NOMO-1 treated with DMSO at 0.1 percent for 48 hours (cell line): ENCODE measurements around the gene WNT5B.
"Not testable (repeated sequence)": the region's sequence is repeated elsewhere in the genome, so short reads cannot be mapped to it uniquely, and the experiment has no call there.

Source experiments
- DNase-seq: peaks from one replicate; lab custom pipeline; 2025; ENCODE audit not compliant: unreplicated experiment; lab: John Stamatoyannopoulos, UW

Gene WNT5B

DNA sequence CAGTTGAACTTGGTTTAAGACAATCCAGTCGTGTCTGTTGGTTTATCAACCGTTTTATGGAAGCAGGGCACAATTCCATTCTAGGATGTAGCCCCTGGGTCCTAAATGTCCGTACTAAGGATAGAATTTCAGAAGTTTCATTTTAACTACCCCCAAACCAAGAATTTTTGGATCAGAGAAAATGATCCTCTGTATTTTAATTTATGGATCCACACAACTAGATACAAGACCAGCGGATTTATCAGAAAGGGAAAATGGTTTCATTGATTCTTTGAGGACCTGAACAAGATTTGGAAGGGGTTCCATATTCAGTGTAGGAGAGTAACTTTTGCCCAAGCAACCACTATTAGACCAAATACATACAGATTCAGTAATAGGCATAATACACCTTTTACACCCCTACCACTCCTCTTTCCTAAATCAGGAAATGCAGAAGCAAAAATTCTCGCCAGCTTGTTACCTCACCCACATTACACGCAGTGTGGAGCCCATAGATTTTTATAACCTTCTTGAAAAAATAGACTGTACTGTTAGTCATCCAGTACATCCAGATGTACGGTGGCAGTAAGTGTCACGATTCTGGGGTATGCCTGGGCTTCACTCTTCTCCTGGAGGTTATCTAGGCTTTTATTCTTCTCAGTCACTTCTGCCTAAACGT lies 33.2 kb upstream of the WNT5B start:
- no peak for DNase-seq

DNA sequence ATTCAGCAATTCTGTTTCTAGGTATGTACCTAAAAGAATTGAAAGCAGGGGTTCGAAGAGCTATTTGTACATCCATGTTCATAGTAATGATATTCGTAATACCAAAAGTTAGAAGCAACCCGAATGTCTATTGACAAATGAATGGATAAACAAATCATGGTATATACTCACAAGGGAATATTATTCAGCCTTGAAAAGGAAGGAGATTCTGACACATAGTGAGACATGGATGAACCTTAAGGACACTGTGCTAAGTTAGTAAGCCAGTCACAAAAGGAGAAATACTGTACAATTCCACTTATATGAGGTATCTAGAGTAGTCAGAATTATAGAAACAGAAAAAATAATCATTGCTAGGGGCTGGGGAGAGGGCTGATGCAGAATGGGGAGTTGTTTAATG lies 30.3 kb upstream of the WNT5B start:
- DNase-seq: no peak

DNA sequence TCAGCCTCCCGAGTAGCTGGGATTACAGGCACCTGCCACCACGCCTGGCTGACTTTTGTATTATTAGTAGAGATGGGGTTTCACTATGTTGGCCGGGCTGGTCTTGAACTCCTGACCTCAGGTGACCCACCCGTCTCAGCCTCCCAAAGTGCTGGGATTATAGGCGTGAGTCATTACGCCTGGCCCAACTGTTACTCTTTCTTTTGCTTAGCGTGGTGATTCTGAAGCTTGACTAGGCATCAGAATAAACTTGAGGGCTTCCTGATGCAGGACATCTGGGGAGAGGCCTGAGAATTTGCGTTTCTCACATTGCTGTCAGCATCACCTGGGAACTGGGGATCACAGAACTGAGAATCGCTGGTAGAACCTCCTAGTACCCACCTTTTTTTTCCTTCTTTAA lies 26.3 kb upstream of the WNT5B start:
- DNase-seq: not testable (repeated sequence)

DNA sequence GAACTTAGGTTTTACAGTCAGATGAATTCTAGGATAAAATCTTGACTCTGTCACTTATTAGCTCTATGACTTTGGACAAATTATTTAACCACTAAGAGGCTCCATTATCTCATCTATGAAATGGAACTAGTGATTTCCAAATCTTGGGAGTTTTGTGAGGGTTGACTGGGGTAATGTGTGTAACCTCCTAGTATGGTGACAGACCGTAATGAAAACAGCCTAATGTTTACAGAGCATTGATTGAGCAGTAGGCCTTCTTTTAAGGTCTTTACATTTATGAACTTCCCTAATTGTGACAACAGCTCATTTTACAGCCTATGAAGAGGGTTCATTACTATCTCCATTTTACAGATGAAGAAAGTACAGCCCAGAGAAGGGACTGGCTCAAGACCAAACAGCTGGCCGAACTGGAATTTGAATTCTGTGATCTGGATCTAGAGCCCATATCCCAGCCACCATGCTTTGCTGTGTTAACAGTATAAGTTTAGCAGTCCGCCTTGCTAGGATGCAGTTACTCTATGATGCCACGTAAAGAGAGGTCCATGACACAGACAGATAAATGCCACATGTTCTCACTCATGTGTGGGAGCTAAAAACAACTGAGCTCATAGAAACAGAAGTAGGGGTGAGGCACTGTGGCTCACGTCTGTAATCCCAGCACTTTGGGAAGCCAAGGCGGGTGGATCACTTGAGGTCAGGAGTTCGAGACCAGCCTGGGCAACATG lies 25.6 kb upstream of the WNT5B start:
- peak; percentile 40 for DNase-seq

DNA sequence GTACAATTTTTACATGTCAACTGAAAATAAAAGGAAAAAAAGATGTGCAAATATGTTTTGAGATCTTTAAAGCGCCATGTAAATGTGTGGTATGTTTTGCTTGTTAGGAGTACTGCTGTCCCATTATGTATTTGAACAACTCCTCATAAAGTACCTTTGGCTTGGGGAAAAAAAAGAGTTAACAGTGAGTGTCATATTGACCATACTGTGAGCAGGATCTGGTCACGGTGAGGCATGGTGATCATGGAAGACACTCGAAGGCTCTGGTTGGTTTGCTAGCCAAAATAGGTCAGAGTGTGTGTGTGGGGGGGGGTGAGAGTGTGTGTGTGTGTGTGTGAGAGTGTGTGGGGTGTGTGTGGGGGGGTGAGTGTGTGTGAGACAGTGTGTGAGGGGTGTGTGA lies 24.6 kb upstream of the WNT5B start:
- no peak for DNase-seq

DNA sequence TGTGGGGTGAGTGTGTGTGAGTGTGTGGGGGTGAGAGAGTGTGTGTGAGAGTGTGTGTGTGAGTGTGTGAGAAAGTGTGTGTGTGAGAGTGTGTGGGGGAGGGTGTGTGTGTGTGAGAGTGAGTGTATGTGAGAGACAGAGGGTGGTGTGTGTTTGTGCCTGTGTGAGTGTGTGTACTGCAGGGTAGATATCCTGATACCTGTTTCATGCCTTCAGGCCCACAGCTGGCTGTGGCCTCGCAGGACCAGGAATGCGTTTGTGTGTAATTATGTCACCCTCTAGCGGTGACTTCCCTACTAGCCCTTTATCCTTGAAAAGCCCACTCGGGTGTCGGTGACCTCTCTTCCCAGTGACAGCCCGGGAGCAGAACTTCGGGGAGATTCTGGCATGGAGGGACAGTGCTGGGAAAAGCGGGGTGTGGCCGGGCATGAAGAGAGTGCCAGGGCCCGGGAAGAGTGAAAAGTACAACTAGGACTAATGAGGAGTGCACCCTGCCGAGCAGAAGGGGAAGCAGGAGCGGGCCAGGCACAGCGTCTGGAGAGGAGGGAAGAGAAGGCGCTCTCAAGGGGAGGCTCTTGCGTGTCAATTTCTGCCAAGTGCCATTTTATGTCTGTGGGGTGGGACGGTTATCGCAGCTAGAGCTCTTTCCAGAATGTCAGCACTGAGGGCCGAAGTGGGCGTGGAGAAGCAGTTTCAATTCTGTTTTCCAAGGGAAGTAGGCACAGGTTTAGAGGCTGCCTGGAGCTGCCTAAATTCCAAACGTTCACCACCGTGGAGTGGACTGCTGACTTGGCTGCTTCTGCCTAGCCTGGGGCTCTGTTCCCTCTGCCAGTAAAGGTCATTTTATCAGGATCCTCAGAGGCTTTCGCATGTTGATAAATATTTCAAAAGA lies 23.7 kb upstream of the WNT5B start:
- DNase-seq: peak; percentile 73

DNA sequence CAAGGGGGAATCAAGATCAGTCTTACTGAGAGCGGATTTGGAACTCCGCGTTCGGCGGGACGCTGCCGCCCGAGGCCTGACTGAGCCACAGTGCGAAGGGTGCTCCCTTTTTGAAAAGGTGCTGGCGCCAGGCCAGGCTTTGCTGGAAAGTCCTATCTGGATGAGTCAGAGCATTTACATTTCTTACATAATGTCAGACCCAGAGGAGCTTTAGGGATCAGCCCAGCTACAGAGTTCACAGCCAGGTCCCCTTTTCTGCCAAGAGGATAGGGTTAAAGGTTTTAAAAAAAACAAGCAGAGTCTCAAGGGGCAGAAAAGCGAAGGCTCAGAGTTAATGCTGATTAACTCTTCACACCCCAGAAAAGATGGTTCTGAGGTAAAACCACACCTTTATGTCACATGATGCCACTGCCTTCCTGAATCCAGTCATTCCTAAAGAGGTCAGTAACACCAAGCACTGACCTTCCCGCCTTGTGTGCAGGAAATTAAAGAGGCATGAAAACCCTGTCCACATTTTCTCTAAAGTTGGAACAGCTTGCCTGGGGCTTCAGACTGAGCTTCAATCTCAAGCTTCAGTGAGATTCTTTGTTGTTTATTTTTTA lies 22.9 kb upstream of the WNT5B start:
- peak; percentile 75 for DNase-seq

DNA sequence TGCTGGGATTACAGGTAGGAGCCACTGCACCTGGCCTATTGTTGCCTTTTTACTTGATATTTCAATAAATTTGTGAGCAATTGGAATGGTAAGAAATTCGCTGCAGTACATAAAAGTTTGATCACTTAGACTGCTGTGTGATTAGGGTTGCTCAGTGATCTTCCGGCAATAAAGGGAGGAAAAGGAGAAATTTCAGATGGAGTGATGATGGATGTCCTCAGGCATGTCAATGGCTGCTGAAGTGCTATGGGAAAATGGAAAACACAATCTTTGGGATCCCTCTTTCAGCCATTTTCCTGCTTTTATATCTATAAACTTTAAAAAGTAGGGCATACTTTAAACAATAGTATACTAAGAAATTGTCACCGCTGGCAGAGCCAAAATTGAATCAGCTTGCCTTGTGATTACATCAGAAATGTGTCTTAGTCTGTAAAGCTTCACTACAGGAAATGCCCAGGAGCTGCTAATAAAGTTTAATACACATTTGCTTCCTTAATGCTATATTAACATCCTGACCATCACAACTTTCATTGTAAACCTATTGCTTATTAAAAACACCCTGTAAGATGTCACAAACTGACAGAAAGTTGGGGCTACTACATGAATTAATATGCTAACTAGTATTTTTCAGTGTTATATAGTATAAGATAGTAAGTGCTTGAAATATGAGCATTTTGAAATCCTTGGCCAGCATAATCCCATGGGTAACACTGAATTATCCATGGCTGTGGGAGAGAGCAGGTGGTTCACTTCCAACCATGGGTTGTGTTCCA lies 20.9 kb upstream of the WNT5B start:
- no peak for DNase-seq

DNA sequence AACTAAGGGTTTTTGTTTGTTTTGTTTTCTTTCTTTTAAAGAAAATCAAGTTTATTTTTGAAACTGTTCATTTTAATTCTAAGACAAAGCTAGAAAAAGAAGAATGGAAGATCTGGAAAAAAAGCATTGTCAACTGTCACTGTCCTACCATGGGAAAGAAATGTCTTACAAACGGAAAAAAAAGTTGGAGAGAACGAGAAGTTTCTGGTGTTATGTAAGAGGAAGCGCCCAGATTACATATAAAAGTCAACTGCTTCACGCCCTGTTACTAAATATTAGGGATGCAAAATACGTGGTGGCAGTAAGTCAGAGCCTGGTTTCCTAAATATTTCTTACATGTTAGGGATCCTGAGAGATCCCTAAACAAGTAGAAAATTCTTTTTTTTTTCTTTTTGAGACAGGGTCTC lies 20.3 kb upstream of the WNT5B start:
- DNase-seq: peak; percentile 68

DNA sequence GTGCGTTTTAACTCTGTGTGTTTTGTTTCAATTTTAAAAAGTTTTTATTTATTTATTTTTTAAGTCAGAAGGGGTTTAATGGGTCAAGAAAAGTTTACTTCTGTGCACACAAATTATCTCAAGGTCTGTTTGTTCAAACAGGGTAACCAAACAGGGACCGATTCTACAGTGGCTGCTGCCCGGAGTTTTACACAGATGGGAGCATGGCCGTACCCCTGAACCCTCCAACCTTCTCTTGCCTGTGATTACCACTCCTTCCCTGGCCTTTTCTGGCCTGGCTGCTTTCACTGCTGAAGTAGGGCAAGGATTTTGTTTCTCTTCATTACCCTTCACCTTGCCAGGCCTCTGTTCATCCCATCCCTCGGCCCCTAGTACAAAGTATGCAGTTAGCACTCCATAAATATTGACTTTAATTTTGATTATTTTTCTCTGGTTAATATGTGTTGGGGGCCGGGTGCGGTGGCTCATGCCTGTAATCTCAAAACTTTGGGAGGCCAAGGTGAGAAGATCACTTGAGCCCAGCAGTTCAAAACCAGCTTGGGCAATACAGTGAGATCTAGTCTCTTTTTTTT lies 18.9 kb upstream of the WNT5B start:
- DNase-seq: no peak

DNA sequence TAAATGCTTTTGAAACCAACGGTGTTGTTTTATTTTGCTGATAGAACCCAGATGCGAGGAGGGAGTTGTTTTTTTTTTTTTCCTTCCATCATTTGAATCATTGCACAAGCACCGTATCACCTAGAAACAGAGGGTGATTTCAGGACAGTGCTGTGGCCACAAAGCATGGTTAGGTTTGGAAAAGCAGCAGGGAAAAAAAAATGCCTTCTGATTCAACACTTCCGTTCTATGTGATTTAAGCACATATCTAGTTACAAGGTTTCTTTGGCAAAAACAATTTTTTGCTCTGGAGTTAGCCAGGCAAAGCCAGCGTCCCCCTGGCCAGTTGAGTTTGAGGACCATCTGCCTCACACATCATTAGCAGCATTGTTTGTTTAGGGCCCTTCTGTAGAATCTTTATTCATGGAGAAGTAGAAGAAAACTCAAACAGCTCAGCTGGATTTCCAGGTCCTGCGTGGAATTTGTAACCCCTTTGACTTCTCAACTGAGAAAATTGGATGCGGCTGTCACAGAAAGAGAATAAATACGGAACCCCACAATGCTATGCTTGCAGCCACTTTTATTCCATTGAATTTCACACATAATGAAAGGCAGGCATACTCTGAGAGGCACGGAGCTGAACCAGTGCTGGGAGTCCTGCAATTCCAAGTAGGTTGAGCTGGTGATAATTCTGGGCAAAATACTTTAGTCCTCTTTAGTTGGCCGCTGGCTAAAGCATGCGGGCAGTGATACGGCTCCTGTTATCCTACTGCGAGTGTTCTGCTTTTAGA lies 17.0 kb upstream of the WNT5B start:
- DNase-seq: peak; percentile 18

DNA sequence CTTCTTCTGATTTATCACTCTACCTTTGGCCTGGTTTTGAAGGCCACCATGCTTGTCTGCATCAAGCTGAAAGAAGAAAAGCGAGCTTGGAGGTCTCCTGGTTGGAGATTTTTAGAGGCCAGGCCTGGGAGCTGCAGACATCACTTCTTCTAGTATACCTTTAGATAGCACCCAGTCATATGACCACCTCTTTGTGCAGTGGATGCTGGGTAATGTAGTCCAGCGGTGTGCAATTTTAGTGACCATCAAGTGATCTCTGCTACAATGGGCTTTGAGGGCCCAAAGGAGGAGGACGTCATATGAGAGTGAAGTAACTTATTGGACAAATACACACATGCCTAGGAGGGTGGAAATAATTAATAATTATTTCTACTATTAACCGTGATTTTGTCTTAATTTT lies 15.2 kb upstream of the WNT5B start:
- DNase-seq: no peak

DNA sequence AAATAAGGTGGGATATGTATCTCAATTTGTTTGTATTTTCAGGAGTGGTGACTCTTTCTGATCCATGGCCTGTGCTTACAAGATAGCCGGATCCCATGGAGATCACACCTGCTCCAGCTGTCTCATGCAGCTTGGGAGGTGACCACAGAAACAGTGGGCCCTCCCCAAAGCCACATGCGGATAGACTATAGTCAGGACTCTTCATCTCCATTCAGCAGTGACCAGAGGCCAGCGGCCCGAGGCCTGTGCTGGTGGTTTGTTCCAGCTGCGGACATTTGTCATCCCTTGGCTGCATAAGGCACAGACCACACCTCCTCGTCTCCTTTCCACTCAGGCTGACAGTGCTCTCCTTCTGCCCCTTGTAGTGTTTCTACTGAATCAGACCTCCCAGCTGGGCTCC lies 14.7 kb upstream of the WNT5B start:
- no peak for DNase-seq

DNA sequence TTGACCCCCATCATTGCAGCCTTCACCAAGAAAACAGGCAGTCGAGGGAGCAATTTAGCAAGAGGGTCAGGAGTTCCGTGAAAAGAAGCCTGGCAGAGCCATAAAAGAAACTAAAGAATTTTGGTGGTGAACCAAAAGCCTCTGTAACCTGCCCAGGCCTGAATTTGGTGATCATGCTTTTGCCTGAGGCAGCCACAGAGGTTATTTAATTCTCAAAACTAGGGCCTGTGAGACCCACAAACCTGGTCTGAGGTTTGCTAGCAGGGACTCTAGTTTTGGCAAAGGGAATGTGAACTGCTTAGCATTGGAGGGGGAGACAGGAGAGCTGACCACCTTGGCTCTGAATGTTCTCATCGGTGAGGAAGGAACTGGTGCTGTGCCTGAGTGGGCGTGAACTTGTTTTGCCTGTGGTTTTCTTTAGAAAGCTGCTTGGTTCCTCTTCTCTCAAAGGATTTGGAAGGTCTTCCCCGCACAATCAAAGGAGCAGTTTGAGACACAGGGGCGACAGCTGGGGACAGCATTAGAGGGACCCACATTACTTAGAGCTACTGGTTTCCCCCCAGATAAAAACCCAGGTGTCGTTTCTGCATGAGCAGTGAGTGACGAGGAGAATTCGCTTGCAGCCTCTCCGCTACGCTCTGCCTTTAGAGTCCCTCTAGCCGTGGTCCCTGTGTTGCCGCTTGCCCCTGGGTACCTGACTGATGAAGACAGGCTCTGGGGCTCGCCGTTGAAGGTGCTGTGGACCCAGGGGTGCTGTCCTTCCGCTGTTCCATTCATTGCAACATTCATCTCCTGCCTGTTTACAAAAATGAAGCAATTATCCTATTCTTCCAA lies 12.6 kb upstream of the WNT5B start:
- peak; percentile 72 for DNase-seq

DNA sequence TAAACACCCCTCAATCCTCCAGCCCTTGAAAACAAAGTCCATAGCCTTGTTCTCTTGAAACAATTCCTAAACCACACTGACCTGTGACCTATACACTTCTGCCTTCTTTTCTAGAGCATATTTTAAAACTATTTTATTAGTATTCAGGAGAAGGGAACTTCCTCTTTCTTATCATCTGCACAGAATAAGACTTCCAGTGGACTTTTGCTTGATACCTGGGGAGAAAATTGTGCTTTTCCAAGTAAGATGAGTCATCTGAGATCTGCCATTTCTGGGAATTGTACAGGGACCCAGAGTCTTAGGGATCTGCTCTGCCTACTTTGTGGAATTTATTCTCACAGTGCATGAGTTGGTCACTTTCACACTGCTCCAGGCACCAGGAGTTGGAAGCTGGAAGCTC lies 10.5 kb upstream of the WNT5B start:
- peak; percentile 57 for DNase-seq

DNA sequence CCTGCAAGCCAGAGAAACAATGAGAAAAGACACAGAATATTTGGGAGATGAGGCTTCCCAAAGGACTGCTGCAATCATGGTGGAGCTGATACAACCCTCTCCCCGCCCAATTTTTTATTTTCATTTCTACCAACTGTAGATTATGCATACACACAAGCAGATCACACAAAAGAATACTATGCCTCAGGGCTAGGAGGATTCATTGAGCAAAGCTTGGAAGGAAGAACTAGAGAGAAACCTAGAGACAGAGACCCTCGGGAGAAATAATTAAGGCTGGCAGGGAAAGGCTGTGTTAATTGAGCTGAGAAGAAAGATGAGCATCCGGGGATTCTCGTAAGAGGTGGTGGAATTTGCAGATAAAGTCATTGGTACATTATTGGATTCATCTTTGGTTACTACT lies 9.9 kb upstream of the WNT5B start:
- DNase-seq: no peak

DNA sequence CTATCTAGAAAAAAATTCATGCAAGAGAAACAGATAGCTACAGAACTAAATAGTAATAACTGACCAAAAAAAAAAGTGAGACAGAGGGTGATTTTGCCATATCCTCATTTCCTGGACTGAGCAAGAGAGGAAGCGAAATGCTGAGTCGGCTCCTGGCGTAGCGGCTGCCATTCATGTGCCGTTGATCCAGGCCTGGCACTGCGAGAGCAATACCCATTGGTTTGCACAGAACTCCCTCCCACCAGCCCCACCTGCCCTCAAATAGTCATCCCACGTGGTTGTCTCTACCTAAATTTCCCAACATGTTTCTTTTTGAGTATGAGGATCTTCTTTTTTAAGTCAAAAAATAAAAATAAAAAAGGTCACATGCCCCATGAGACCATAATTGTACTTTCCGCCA lies 9.4 kb upstream of the WNT5B start:
- DNase-seq: peak; percentile 85

DNA sequence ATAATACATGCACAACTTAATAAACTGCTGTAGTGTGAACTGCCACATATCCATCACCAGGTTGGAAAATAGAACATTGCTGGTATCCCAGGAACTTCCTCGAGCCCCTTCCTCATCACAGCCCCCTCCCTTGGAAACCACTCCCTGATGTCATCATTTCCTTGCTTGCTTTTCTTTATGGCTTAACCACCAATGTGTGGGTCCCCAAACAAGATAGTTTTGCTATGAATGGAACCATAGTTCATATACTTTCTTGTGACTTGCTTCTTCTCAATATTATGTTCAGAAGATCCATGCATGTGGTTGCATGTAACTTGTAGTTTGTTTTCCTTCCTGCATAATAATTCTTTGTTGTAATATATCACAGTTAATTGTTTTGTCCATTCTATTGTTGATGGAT lies 8.9 kb upstream of the WNT5B start:
- no peak for DNase-seq

DNA sequence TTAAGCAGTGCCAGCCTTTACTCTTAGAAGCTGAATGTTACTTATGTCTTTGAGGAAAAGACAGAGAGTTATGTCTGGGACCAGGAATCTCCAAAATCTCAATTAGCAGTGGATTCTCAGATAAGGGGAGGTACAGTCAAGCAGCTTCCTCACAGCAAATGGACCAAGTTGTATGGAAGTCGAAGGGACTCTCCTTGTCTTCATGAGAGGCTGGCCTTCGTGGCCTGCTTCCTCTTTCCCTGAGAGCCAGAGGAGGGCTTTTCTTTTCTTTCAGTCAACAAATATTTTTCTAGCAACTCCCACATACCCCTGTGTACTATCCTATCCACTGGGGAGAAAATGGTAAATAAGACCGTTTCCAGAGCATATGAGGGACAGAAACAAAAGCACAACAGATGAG lies 6.6 kb upstream of the WNT5B start:
- no peak for DNase-seq
